ENCODE measurements around the gene ACACB.
"Not testable (repeated sequence)": the region's sequence is repeated elsewhere in the genome, so short reads cannot be mapped to it uniquely, and the experiment has no call there.

The ACACB gene

DNA sequence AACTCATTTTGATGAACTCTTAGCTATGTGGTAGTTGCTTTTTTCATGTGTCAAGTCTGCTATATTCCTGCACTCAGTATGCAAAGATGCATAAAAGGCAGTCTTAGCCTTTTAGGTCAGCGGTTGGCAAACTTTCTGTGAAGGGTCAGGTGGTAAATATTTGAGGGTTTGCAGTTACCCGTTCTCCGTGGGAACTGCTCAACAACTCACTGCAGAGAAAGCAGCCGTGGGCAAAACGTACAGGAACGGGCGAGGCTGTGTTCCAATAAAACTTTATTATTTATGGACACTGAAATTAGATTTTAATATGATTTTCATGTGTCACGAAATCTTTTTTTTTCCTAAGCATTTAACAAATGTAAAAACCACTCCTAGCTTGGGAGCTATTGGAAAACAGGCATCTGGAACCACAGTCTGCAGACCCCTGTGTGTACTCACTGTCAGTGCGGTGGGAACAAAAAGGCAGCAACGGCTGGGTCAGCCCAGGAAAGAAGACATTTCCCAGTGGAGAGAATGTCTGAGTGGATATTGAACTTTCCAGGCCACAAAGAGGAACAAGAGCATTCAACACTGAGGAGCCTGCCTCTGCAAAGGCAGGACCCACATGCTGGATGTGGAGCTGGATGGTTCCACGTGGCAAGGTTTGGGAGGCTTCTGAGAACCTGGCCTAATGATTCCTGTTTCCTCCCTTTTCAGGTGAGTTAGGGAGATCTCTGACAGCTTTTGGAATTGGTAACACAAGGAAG, 3.5 kb upstream of the ACACB start:
- DNase-seq, result no peak

DNA sequence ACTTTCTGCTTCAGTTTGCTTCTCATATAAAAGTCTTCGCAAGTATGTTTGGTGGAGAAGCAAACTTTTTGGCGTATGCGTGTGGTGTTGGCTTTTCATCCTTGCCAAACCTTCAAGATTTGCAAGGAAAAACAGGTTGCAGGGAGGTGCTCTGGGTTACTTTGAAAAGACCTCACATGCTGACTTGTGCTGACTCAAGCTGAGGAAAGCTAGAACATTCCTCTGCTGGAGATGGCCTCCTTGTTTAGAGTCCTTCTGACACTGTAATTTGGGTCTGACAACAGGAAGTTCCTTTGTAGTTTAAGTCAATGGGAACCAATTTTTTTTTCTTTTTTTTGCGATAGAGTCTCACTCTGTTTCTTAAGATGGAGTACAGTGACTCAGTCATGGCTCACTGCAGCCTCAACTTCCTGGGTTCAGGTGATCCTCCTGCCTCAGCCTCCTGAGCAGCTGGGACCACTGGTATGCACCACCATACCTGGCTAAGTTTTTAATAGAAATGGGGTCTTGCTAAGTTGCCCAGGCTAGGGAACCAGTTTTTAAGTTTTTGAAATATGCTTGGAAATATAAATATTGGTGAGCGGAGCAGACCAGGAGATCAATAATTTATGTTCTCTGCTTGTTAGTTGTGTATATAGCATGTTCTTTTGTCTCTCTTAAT, 2.6 kb upstream of the ACACB start:
- no peak for DNase-seq

DNA sequence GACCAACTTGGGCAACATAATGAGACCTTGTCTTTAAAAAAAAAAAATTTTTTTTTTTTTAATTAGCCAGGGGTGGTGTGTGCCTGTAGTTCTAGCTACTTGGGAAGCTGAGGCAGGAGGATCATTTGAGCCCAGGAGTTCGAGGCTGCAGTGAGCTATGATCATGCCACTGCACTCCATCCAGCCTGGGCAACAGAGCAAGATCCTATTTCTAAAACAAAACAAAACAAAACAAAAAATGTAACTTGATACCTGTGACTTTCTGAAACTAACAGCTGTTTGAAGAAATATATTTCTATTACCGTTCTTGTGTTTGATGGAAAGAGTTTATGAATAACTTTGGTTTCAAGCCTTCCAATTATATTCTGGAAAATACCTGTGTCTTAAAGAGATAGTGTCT, 1.7 kb upstream of the ACACB start:
- no peak for DNase-seq

DNA sequence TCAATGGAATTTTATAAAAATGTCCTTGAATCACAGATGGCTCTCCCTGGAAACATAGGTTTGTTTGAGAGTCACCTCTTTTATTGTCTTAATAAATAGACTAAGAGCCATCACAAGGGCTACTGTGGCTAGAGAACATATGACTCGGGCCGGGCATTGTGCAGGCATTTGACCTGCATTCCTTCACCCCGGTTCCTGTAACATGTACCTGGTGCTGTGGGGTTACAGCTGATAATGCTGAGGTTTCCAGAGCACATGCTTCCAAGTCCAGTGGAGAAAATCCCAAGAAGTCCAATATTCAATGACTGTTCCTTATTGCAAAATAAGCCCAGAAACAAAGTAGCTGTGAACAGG, 1.0 kb upstream of the ACACB start:
- DNase-seq, result no peak

- DNase-seq, result no peak
Measured at GRCh38 chr12:109116611-109116949, 193 bp downstream of the ACACB start.

DNA sequence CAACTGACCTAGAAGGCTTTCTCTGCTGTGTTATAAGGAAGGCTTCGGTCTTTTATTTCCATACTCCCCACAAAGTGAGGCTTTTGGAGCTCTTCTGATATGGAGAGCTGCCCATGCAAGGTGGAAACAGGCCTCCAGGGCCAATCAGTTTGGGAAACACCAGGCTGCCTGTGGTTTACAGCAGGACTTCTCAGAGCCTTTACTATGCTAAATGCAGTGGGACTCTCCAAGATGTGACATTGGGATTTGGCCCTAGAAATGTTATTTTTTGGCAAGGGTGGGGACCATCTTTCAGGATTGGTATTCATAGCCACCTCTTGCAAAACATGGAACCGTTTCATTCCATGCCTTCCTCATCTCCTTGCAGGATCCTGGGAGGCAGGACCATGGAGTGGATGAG, 3.7 kb downstream of the ACACB start:
- DNase-seq, result no peak

DNA sequence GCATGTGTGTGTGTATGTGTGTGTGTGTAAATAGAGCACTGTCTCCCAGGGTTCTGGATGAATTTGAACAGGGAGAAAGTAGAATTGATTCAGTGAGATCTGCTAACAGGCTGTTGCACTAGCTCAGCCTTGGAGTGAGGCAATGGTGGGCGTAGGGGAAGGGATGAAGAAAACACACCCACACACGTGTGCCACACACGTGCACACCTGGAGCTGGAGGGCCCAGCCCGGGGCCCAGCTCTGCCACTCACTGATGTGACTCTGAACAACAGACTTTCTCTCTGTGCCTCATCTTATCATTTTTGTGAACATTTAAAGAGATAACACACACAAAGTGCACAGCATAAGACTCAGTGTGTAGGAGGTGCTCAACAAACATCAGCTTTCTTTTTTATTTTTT, 4.2 kb downstream of the ACACB start:
- DNase-seq, result no peak

GRCh38 chr12:109121346-109121880, 5.0 kb downstream of the ACACB start:
- no peak for DNase-seq

GRCh38 chr12:109124878-109125648, 8.7 kb downstream of the ACACB start:
- DNase-seq, result no peak

GRCh38 chr12:109125791-109126190, 9.4 kb downstream of the ACACB start:
- no peak for DNase-seq

DNA sequence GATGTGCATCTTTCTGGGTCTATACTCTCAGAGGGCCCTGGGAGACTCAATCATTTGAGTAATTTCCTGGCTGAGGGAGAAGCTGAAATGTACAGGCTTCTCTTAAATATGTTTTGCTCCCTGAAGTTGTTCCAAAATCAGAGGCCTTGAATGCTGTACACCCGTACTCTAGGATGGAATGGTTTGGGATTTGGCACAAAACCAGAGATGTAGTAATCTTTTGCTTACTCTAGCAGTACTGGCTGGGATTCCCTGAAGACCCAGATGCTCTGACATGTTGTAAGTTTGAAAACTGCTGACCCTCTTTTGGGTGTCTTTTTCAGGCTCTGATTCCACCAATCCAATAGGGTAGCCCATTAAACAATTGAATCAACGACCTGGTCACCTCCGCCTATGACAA, 10.4 kb downstream of the ACACB start:
- DNase-seq, result no peak

- DNase-seq, result no peak
Measured at GRCh38 chr12:109127533-109128242, 11.3 kb downstream of the ACACB start.

DNA sequence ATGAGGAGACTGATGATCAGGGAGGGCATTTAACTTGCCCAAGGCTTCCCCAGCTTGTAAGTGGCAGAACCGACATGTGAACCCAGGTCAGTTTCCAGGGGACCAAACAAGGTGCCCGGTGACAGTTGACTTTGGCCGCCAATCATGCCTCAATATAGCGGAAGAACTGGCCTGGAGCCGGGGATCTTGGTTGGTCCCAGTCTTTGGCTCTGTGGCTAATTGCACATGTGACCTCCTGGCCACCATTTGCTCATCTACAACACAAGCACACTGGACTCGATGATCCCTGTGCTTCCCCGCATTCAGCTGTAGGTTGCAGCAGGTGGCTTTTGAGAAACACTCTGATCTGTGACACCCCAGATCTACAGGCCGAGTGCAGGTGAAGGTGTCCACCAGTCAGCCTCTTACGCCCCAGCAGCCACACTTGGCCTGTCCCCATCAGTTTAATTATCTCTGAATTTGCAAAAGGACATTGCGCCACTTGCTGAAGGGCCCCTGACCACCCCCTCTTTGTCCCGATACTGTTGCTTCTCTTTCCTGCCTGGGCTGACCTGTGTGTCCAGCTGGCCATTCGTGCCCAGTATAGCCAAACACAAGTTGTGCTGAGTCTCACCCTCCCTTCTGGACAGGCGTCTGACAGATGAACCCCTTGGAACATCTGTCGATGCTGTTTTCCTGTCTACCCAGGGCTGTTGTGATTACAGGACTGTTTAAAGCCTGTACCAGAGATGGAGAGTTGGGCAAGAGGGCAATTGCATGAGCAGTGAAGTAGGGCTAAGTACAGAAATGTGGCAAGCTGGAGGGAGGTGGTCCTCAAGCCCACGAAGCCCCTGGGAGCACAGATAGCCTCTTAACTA, 14.1 kb downstream of the ACACB start:
- no peak for DNase-seq

DNA sequence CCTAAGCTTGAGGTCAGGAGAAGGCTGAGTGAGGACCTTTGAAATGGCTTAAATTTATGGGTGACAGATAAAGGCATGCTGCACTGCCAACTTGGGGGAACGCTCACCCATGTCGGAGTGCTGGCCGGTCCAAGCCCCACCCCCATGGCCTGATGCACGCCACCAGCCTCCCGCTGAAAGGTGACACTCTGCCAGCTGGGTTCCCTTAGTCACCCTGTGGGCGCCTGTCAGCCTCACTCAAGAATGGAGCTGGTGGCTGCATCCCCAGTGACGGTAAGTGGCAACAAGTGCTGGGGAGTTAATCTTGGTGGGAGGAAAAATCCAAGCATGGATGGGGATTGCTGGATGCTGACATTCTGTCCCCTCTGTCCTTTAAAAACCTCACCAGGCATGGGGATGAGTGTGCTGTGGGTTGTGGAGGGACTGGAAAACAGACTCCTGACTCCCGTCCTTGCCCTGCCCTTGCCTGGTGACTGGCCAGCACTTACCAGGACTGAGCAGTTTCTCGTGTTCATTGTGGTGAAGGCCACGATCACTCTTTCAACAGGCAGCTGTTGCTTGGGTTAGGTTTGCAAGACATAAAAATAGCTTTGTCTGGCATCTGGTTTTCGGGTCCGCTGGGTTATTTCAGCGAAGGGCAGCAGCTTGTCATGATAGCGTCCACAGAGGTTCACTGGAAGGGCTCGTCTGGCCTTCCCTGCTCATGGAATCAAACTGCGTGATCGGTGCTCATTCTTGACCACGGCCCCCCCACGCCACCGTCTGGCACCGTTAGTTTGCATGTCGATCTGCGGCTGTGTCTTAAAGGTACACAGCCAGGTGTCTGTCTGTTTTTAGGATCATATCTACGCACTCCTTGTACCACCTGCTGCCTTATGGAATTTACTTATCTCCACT, 15.0 kb downstream of the ACACB start:
- DNase-seq, result no peak

DNA sequence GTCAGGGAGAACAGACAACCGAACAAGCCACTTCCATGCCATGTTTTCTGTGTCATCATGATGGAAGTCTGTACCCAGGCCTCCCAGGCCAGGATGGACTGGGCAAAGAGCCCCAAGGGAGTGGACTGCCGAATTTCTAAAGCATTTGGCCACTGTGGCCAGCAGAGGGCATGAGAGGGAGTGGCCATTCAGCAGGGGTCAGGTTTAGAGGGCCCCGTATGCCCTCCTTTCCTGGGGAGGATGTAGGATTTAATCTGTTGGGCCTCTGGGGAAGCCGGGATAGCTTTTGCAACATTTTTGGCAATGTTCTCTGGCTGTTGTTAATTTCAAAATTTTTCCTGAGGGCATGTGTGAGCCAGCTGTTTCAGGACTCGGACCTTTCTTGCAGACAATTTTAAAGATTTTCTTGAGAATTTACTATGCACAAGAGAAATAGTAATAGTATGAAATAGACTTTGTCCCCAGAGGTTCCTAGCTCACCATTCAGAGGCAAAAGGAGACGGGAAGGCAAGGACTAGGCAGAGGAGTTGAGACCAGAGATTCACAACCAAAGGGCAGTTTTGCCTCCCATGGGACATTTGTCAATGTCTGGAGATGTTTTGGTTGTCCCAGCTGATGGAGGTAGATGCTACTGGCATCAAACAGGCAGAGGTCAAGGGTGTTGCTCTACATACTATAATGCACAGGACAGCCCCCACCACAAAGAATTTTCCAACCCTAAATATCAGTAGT, 18.0 kb downstream of the ACACB start:
- no peak for DNase-seq

DNA sequence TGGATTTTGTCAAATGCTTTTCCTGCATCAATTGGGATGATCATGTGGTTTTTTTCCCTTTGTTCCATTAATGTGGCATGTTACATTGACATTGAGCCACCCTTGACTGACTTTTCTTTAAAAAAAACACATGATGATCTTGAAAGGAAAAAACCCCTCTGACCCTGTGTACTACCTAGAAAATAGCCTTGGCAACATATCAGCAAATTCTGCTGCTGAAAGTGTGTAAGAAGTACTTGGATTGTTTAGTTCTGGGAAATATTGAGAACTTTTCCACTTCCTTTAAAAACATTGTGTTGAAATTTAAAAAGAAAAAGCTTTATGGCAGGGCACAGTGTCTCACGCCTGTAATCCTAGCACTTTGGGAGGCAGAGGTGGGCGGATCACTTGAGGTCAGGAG, 20.7 kb downstream of the ACACB start:
- no peak for DNase-seq

- no peak for DNase-seq
Measured at GRCh38 chr12:109139360-109139759, 23.0 kb downstream of the ACACB start.

DNA sequence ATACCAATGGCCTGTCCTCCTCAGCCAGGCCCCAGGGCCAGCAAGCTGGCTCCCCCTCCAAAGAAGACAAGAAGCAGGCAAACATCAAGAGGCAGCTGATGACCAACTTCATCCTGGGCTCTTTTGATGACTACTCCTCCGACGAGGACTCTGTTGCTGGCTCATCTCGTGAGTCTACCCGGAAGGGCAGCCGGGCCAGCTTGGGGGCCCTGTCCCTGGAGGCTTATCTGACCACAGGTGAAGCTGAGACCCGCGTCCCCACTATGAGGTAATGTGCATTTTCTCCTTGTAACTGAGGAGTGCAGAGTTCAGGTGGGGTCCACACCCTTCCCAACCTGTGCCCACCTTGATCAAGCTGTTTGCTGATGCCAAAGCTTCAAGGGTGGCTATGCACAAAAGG, 23.4 kb downstream of the ACACB start:
- no peak for DNase-seq

GRCh38 chr12:109140560-109140959, 24.2 kb downstream of the ACACB start:
- no peak for DNase-seq

DNA sequence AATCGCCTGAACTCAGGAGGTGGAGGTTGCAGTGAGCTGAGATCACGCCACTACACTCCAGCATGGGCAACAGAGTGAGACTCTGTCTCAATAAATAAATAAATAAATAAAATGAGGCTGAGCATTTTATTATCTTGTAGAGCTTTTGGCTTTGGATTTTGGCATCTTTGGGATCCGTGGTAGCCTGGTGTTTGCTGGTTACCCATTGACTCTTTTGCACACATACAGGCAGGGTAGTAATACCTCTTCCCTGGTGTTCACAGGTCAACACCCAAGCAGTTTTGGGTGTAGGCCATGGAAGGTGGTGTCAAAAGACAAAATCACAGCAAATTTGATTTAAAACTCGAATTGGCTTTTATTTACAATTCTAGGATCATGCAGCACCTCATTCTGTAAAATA, 27.8 kb downstream of the ACACB start:
- DNase-seq, result no peak

- DNase-seq, result not testable (repeated sequence)
Measured at GRCh38 chr12:109147126-109147525, 30.7 kb downstream of the ACACB start.
